ENCODE results near the gene PDK2. TPM values are rescaled to one million over a fixed set of nuclear protein-coding genes. Genes with fewer than 3 reads are reported as not detected.
A peak's percentile ranks its signal among the peaks of the same experiment; 100 is the strongest.

PDK2 gene
- total and polyA plus RNA-seq, 9 of the 15 experiments (the other 6 are each of a cell fraction or from before 2014, with no cell fraction given) = 0.03 to 2.5 (median 1.4) TPM

- no peak for TF ChIP-seq ZBTB9 (CRISPR knock-in tag; IDR thresholded peaks at IDR 0.05)
- TF ChIP-seq CTCF (IDR thresholded peaks at IDR 0.05 in 2 of 3, conservative IDR thresholded peaks at IDR 0.05 in 1 of 3; ENCODE audit: insufficient read depth in 2 of 3, low read depth in 1 of 3, low read length in 3 of 3) = no peak
- no peak for TF ChIP-seq ZBTB11 (CRISPR knock-in tag; IDR thresholded peaks at IDR 0.05)
- TF ChIP-seq SETDB1 (IDR thresholded peaks at IDR 0.05; ENCODE audit: low read length) = no peak
- no peak; the same call in 1 of the 2 replicates for TF ChIP-seq ZNF143 (CRISPR knock-in tag; IDR thresholded peaks at IDR 0.05)
- peak; percentile 94 for TF ChIP-seq NEUROD1 (IDR thresholded peaks at IDR 0.05; ENCODE audit: borderline replicate concordance, low read depth, low read length, partially characterized antibody)
- no peak for TF ChIP-seq RAD21 (CRISPR knock-in tag; conservative IDR thresholded peaks at IDR 0.05 in 1 of 2, IDR thresholded peaks at IDR 0.05 in 1 of 2)
- TF ChIP-seq PTBP1 (IDR thresholded peaks at IDR 0.05; ENCODE audit: low read depth, low read length) = no peak
- no peak for TF ChIP-seq RAD51 (IDR thresholded peaks at IDR 0.05; ENCODE audit: borderline replicate concordance, low read depth)
- peak in 1 of 3 experiments; percentile 35 for TF ChIP-seq YY1 (IDR thresholded peaks at IDR 0.05; ENCODE audit: borderline replicate concordance in 1 of 3, control insufficient read depth in 1 of 3, extremely low read depth in 1 of 3, insufficient read depth in 3 of 3, insufficient read length in 1 of 3, insufficient replicate concordance in 2 of 3, low read depth in 1 of 3, low read length in 2 of 3)
- no peak; the same call in 1 of the 2 replicates for TF ChIP-seq L3MBTL2 (IDR thresholded peaks at IDR 0.05)
- TF ChIP-seq AFF1 (IDR thresholded peaks at IDR 0.05; ENCODE audit: low read depth in 1 of 2, partially characterized antibody in 2 of 2) = peak in 1 of 2 experiments; percentile 75
- TF ChIP-seq HES1 (IDR thresholded peaks at IDR 0.05; ENCODE audit: low read depth) = no peak
These were observed 56.9 kb downstream of the PDK2 start (continued) for GRCh38 chr17:50151937-50152547.

Measured in K562 (cell line).